HepG2 (cell line): Measurements from ENCODE around the gene RASA4B. TPM values are rescaled to one million over a fixed set of nuclear protein-coding genes. Genes with fewer than 3 reads are reported as not detected.

Experiments used
- AGO1 ChIP-seq: fragments of 200-400 bp; formaldehyde crosslinking; IDR thresholded peaks from 2 replicates; pipeline ENCODE4 v1.6.1; 2017; ENCODE audit warnings: mild to moderate bottlenecking, low read depth, low read length, moderate library complexity; ENCODE audit not compliant: poor library complexity, severe bottlenecking
- ARID4A ChIP-seq: sonication (generic); formaldehyde crosslinking; IDR thresholded peaks from 2 replicates; pipeline ENCODE4 v1.5.0; 2020; ENCODE audit warnings: mild to moderate bottlenecking, missing genetic modification reagents, borderline replicate concordance
- ARNT ChIP-seq: fragments of 450-650 bp; IDR thresholded peaks from 2 replicates; pipeline ENCODE4 v1.6.1; 2017
- DPF2 ChIP-seq: sonication (generic); formaldehyde crosslinking; IDR thresholded peaks from 2 replicates; pipeline ENCODE4 v1.4.0; 2020; ENCODE audit warnings: mild to moderate bottlenecking, low read depth, missing genetic modification reagents, borderline replicate concordance
- HMGXB4 ChIP-seq, 2 experiments: sonication (generic) in 1 of 2; formaldehyde crosslinking in 1 of 2; IDR thresholded peaks; 2 replicates each; pipeline versions ENCODE4 v1.4.0 to v1.6.1; 2018 to 2020; ENCODE audit warnings: missing genetic modification reagents in 2 of 2, borderline replicate concordance in 1 of 2, low read depth in 1 of 2, mild to moderate bottlenecking in 1 of 2, missing biosample characterization in 1 of 2
- HNRNPL ChIP-seq: fragments of 200-400 bp; formaldehyde crosslinking; IDR thresholded peaks from 2 replicates; pipeline ENCODE4 v1.6.1; 2017; ENCODE audit warnings: mild to moderate bottlenecking, low read depth, low read length
- KDM1A ChIP-seq: IDR thresholded peaks from 2 replicates; pipeline ENCODE4 v1.6.1; 2016; ENCODE audit warnings: missing compliant biosample characterization
- MTA1 ChIP-seq: sonication (generic); formaldehyde crosslinking; IDR thresholded peaks from 2 replicates; pipeline ENCODE4 v1.4.0; 2020; ENCODE audit warnings: missing genetic modification reagents, mild to moderate bottlenecking, borderline replicate concordance
- NFE2 ChIP-seq: sonication (generic); formaldehyde crosslinking; IDR thresholded peaks from 2 replicates; pipeline ENCODE4 v1.4.0; 2020; ENCODE audit warnings: missing genetic modification reagents
- PCBP2 ChIP-seq: fragments of 200-400 bp; formaldehyde crosslinking; optimal IDR thresholded peaks from 2 replicates; pipeline ENCODE3; 2018; ENCODE audit warnings: low read length, low read depth; ENCODE audit not compliant: poor library complexity, severe bottlenecking
- POLR2AphosphoS5 ChIP-seq: IDR thresholded peaks from 2 replicates; pipeline ENCODE4 v1.6.1; 2012; ENCODE audit warnings: low read depth, low read length
- PREB ChIP-seq: sonication (generic); formaldehyde crosslinking; IDR thresholded peaks from 2 replicates; pipeline ENCODE4 v1.4.0; 2020; ENCODE audit warnings: missing genetic modification reagents
- RARA ChIP-seq: IDR thresholded peaks from 2 replicates; pipeline ENCODE4 v1.6.1; 2016; ENCODE audit warnings: missing genetic modification reagents, missing compliant biosample characterization
- RORA ChIP-seq: sonication (generic); formaldehyde crosslinking; IDR thresholded peaks from 2 replicates; pipeline ENCODE4 v1.5.0; 2020; ENCODE audit warnings: mild to moderate bottlenecking, missing genetic modification reagents, moderate library complexity
- TAF1 ChIP-seq: sonication (generic); formaldehyde crosslinking; IDR thresholded peaks from 2 replicates; pipeline ENCODE4 v1.4.0; 2020; ENCODE audit warnings: missing genetic modification reagents
- THRA ChIP-seq: sonication (generic); formaldehyde crosslinking; IDR thresholded peaks from 2 replicates; pipeline ENCODE4 v1.4.0; 2020; ENCODE audit warnings: missing genetic modification reagents, borderline replicate concordance
- ZNF3 ChIP-seq: IDR thresholded peaks from 2 replicates; pipeline ENCODE4 v1.7.0; 2017; ENCODE audit warnings: inconsistent platforms
- ZNF570 ChIP-seq: sonication (generic); formaldehyde crosslinking; IDR thresholded peaks from 2 replicates; pipeline ENCODE4 v1.4.0; 2020; ENCODE audit warnings: mild to moderate bottlenecking, missing genetic modification reagents, borderline replicate concordance
- ZNF577 ChIP-seq: sonication (generic); formaldehyde crosslinking; IDR thresholded peaks from 2 replicates; pipeline ENCODE4 v1.4.0; 2020; ENCODE audit warnings: mild to moderate bottlenecking, low read depth, missing genetic modification reagents, borderline replicate concordance
- ZNF607 ChIP-seq: sonication (generic); formaldehyde crosslinking; IDR thresholded peaks from 2 replicates; pipeline ENCODE4 v1.5.1; 2020; ENCODE audit warnings: missing genetic modification reagents, mild to moderate bottlenecking, borderline replicate concordance
- ZNF788 ChIP-seq: sonication (generic); formaldehyde crosslinking; IDR thresholded peaks from 2 replicates; pipeline ENCODE4 v1.5.0; 2020; ENCODE audit warnings: mild to moderate bottlenecking, missing genetic modification reagents, borderline replicate concordance
- polyA plus RNA-seq, 8 experiments: library from polyadenylated mRNA; depleted of rRNA in 3 of 8; stranded (reverse) in 7 of 8; unstranded in 1 of 8; fragments of >200 nt; fragmentation: Illumina TruSeq in 4 of 8; extraction: Trizol in 4 of 8; gene quantifications; 2 replicates each; pipeline versions ENCODE4 v1.2.1 to v1.2.3, GENCODE V29; 2011 to 2016; ENCODE audit warnings: low read depth in 4 of 8, missing spikeins in 1 of 8, mixed read lengths in 1 of 8; ENCODE audit not compliant: insufficient read depth in 1 of 8
- total RNA-seq, 5 experiments: library from RNA; depleted of rRNA; stranded (reverse); fragments of >200 nt; fragmentation: Illumina TruSeq; extraction: Trizol; gene quantifications; 2 replicates each; pipeline ENCODE4 v1.2.3, GENCODE V29; 2016; ENCODE audit warnings: low read depth in 1 of 5

The RASA4B gene
- total and polyA plus RNA-seq, 2 of the 13 experiments (the other 11 are each of a cell fraction or from before 2014, with no cell fraction given) = 0.82 to 1.3 TPM

GRCh38 chr7:102451371-102452054 lies 66.1 kb downstream of the RASA4B start (continued):
- TF ChIP-seq ARNT (no peak), AGO1 (peak; percentile 44), ZNF788 (CRISPR knock-in tag) (no peak), PREB (CRISPR knock-in tag) (no peak), ARID4A (CRISPR knock-in tag) (peak; percentile 58; the same call in 1 of the 2 replicates), MTA1 (peak; percentile 34; the same call in 1 of the 2 replicates), RORA (CRISPR knock-in tag) (no peak), HNRNPL (0 out of 2 replicates have a peak, but pooled peaks have one; percentile 41), ZNF570 (CRISPR knock-in tag) (no peak), NFE2 (CRISPR knock-in tag) (no peak), DPF2 (no peak), TAF1 (peak; percentile 43; the same call in 1 of the 2 replicates), RARA (CRISPR knock-in tag) (no peak), ZNF3 (CRISPR knock-in tag) (no peak), POLR2AphosphoS5 (peak; percentile 37; the same call in 1 of the 2 replicates), PCBP2 (no peak), ZNF577 (CRISPR knock-in tag) (no peak), KDM1A (CRISPR knock-in tag) (no peak), THRA (0 out of 2 replicates have a peak, but pooled peaks have one; percentile 34), HMGXB4 (CRISPR knock-in tag; IDR thresholded peaks at IDR 0.05; ENCODE audit: borderline replicate concordance in 1 of 2, low read depth in 1 of 2) (peak; percentile 21 to 33; a peak in 2 of 4 replicates), ZNF607 (CRISPR knock-in tag) (no peak)
